ENCODE data around the gene GSTM2.

- TF ChIP-seq, protein P1, sequence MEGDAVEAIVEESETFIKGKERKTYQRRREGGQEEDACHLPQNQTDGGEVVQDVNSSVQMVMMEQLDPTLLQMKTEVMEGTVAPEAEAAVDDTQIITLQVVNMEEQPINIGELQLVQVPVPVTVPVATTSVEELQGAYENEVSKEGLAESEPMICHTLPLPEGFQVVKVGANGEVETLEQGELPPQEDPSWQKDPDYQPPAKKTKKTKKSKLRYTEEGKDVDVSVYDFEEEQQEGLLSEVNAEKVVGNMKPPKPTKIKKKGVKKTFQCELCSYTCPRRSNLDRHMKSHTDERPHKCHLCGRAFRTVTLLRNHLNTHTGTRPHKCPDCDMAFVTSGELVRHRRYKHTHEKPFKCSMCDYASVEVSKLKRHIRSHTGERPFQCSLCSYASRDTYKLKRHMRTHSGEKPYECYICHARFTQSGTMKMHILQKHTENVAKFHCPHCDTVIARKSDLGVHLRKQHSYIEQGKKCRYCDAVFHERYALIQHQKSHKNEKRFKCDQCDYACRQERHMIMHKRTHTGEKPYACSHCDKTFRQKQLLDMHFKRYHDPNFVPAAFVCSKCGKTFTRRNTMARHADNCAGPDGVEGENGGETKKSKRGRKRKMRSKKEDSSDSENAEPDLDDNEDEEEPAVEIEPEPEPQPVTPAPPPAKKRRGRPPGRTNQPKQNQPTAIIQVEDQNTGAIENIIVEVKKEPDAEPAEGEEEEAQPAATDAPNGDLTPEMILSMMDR (IDR thresholded peaks at IDR 0.05): no peak
- no peak for TF ChIP-seq EZH2 (IDR thresholded peaks at IDR 0.05; ENCODE audit: borderline replicate concordance, insufficient read depth, low read depth, low read length, poor library complexity, severe bottlenecking)
Observed at GRCh38 chr1:109721971-109722370, 54.1 kb downstream of the GSTM2 start.
